Suprapubic skin (tissue), 3 donors: ENCODE results near the gene EPHA6.
"Not testable (repeated sequence)": the region's sequence is repeated elsewhere in the genome, so short reads cannot be mapped to it uniquely, and the experiment has no call there.

ENCODE experiments used
- CTCF ChIP-seq, 2 donors: fragments of 200-600 bp in 1 of 2; fragments of 450-650 bp in 1 of 2; sonication (generic) in 1 of 2; IDR thresholded peaks; one replicate each; pipeline ENCODE4 v1.5.1; 2016 to 2019; ENCODE audit warnings: antibody characterized with exemption in 2 of 2, mild to moderate bottlenecking in 1 of 2, moderate library complexity in 1 of 2
- POLR2AphosphoS5 ChIP-seq, 3 donors: sonication (generic); formaldehyde crosslinking; IDR thresholded peaks; one replicate each; pipeline ENCODE4 v1.6.1; 2017; ENCODE audit warnings: antibody characterized with exemption in 3 of 3

GRCh38 chr3:97547573-97547972, 733.2 kb downstream of the EPHA6 start:
- not testable (repeated sequence) for TF ChIP-seq CTCF, POLR2AphosphoS5 (IDR thresholded peaks at IDR 0.05)
